Body of pancreas (tissue), 4 donors: ENCODE data around the gene METTL8. TPM values are rescaled to one million over a fixed set of nuclear protein-coding genes. Genes with fewer than 3 reads are reported as not detected.

ENCODE experiments used
- ATAC-seq: fragments of 150-250 bp; one replicate; pipeline ENCODE4 v1.9.1; 2016
- DNase-seq, 4 donors: peaks; one replicate each; pipeline ENCODE4 v3.0.0-alpha.2; 2019
- H3K27ac ChIP-seq, 4 donors: fragments of 200-600 bp; sonication (generic); 1 replicate in 3 of 4; 2 replicates in 1 of 4; pipeline versions ENCODE4 v1.5.1 to v1.6.1; 2016 to 2019; ENCODE audit warnings: mild to moderate bottlenecking in 1 of 4, mixed read lengths in 1 of 4, moderate library complexity in 1 of 4
- H3K27me3 ChIP-seq, 2 donors: fragments of 200-600 bp; sonication (generic); one replicate each; pipeline ENCODE4 v1.6.0; 2016; ENCODE audit warnings: mild to moderate bottlenecking in 1 of 2
- H3K36me3 ChIP-seq, 2 donors: fragments of 200-600 bp; sonication (generic); replicated peaks in 1 of 2; 2 replicates each; pipeline ENCODE4 v1.5.1; 2016; ENCODE audit warnings: low read depth in 2 of 2; ENCODE audit not compliant: insufficient read depth in 1 of 2
- H3K4me1 ChIP-seq: fragments of 200-600 bp; sonication (generic); one replicate; pipeline ENCODE4 v1.6.0; 2016
- H3K4me3 ChIP-seq, 2 donors: fragments of 200-600 bp; sonication (generic); 1 replicate in 1 of 2; 2 replicates in 1 of 2; pipeline ENCODE4 v1.5.1; 2016 to 2019
- H3K9me3 ChIP-seq, 3 donors: fragments of 200-600 bp; sonication (generic); 1 replicate in 2 of 3; 2 replicates in 1 of 3; pipeline ENCODE4 v1.5.1; 2016
- CTCF ChIP-seq, 7 experiments: fragments of 450-650 bp in 4 of 7; fragments of 200-600 bp in 3 of 7; sonication (generic) in 3 of 7; IDR thresholded peaks; one replicate each; pipeline ENCODE4 v1.5.1; 2016 to 2019; ENCODE audit warnings: antibody characterized with exemption in 7 of 7
- POLR2A ChIP-seq, 3 donors: fragments of 450-650 bp; IDR thresholded peaks; one replicate each; pipeline ENCODE4 v1.6.1; 2016; ENCODE audit warnings: antibody characterized with exemption in 3 of 3, mild to moderate bottlenecking in 2 of 3
- WGBS, 2 donors: methylation state at CpG; one replicate each; pipeline ENCODE4 v1.1.5; 2017; 5-methylcytosine and 5-hydroxymethylcytosine counted together
- intact Hi-C: fragments of 100-400 bp; cut with DNase I; formaldehyde crosslinking; loops from one replicate; pipeline ENCODE4 v1.15.1; 2023
- total RNA-seq, 2 donors: library from RNA; depleted of rRNA; stranded (reverse); fragments of >200 nt; gene quantifications; one replicate each; pipeline ENCODE4 v1.1.0, GENCODE V29; 2016

Gene METTL8
- 10 to 100 TPM; 14.8 to 17.4 TPM for total RNA-seq

- Histone ChIP-seq H3K4me3 (peak within 1 kb of the TSS; percentile 28 to 65), H3K27ac (peak within 1 kb of the TSS; percentile 83 to 99 (median 99)), H3K27me3 (no peaks in the 10 kb centered on the region), H3K9me3 (no peaks in the 10 kb centered on the region), H3K4me1 (peaks cover 18% of the 10 kb centered on the region), H3K36me3 (no peaks in the 10 kb centered on the region)
- ATAC-seq (no peak), DNase-seq (no peak)
- intact Hi-C loops = no loop called here
- WGBS, 2 donors = 0 to 1% methylated on average over 6 to 15 of the region's 15 CpGs
- peak in 1 of 7 experiments; percentile 26 for TF ChIP-seq CTCF (IDR thresholded peaks at IDR 0.05)
- TF ChIP-seq POLR2A (IDR thresholded peaks at IDR 0.05) = no peak
Observed at GRCh38 chr2:171433763-171434012, at the start of gene METTL8. METTL8 (minus strand) TSS chr2:171433990; CDS start chr2:171392185, 41,805 bp downstream.

GRCh38 chr2:171482877-171483276, 49.1 kb upstream of the METTL8 start:
- H3K27ac ChIP-seq = no peak overlapping the region
- H3K9me3 ChIP-seq = no peaks in the 10 kb centered on the region
- no peaks in the 10 kb centered on the region for H3K27me3 ChIP-seq
- intact Hi-C loops = no loop called here
- 89 to 92% methylated on average over 3 of the region's 3 CpGs for WGBS, 2 donors
- no peaks in the 10 kb centered on the region for H3K36me3 ChIP-seq
- TF ChIP-seq CTCF (IDR thresholded peaks at IDR 0.05) (no peak), POLR2A (IDR thresholded peaks at IDR 0.05) (no peak)
- no peak overlapping the region for H3K4me3 ChIP-seq
- ATAC-seq (no peak), DNase-seq (no peak)
- H3K4me1 ChIP-seq = peaks cover 3% of the 10 kb centered on the region

- DNase-seq (no peak), ATAC-seq (no peak)
- Histone ChIP-seq H3K4me1 (no peaks in the 10 kb centered on the region), H3K36me3 (no peaks in the 10 kb centered on the region), H3K9me3 (no peaks in the 10 kb centered on the region), H3K27ac (no peak overlapping the region), H3K27me3 (no peaks in the 10 kb centered on the region), H3K4me3 (no peak overlapping the region)
- intact Hi-C loops = no loop called here
- TF ChIP-seq CTCF (IDR thresholded peaks at IDR 0.05) = no peak
- no peak for TF ChIP-seq POLR2A (IDR thresholded peaks at IDR 0.05)
Observed at GRCh38 chr2:171482308-171482707, 48.5 kb upstream of the METTL8 start.

GRCh38 chr2:171480908-171481307, 47.1 kb upstream of the METTL8 start:
- Histone ChIP-seq H3K4me1 (no peaks in the 10 kb centered on the region), H3K9me3 (no peaks in the 10 kb centered on the region), H3K27ac (no peak overlapping the region), H3K27me3 (no peaks in the 10 kb centered on the region), H3K4me3 (no peak overlapping the region), H3K36me3 (no peaks in the 10 kb centered on the region)
- TF ChIP-seq CTCF (IDR thresholded peaks at IDR 0.05) = no peak
- TF ChIP-seq POLR2A (IDR thresholded peaks at IDR 0.05) = no peak
- intact Hi-C loops = no loop called here
- no peak for DNase-seq
- WGBS, 2 donors = 90 to 95% methylated on average over 1 of the region's 1 CpG
- ATAC-seq = no peak

GRCh38 chr2:171479154-171479814, 45.5 kb upstream of the METTL8 start:
- H3K27ac ChIP-seq = no peak overlapping the region
- H3K4me1 ChIP-seq = no peaks in the 10 kb centered on the region
- H3K9me3 ChIP-seq = no peaks in the 10 kb centered on the region
- no peak for ATAC-seq
- WGBS, 2 donors = 90 to 93% methylated on average over 3 of the region's 3 CpGs
- DNase-seq = no peak
- H3K36me3 ChIP-seq = peaks cover 0 to 5% of the 10 kb centered on the region in 2 donors
- TF ChIP-seq POLR2A (IDR thresholded peaks at IDR 0.05) (no peak), CTCF (IDR thresholded peaks at IDR 0.05) (no peak)
- no peak overlapping the region for H3K4me3 ChIP-seq
- intact Hi-C loops = no loop called here
- no peaks in the 10 kb centered on the region for H3K27me3 ChIP-seq
